ENCODE data around the gene CHD5. TPM values are rescaled to one million over a fixed set of nuclear protein-coding genes. Genes with fewer than 3 reads are reported as not detected.

CHD5 gene
- total RNA-seq, 2 experiments from 2014 or later, result 0.44 to 0.56 TPM

DNA sequence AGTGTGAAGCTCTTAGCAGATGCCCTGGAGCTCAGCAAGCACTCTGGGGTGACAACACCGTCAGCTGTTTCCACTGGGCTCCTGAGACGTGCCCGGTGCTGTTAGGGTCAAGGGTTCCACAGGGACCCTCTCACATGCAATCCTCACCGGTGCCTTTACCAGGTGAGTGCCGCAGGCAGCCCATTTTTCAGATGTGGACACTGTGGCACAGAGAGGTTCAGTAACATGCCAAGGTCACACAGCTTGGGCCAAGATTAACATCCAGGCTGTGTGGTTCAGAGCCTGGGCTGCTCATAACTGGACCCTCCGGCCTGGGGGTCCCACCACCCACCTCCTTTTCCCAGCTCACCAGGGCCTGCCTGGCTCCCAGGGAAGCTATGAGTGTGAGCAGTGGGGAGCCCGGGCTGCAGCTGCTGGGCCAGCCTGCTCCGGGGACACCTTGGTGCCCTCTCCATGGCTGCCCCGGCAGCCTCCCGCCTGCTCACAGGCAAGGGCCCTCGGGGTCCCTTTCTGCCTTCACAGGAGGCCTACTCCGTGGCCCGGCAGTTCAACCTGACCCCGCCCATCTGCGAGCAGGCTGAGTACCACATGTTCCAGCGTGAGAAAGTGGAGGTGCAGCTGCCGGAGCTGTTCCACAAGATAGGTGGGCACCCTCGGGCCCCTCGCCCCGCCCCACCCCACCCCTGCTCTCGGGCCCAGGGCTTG, 85.2 kb downstream of the CHD5 start:
- no peak for DNase-seq
- H3K36me3 Mint-ChIP-seq, result peaks cover 12% of the 10 kb centered on the region
- H3K4me3 Mint-ChIP-seq, result no peak overlapping the region
- H3K27me3 Mint-ChIP-seq, result no peaks in the 10 kb centered on the region
- no peaks in the 10 kb centered on the region for H3K4me1 Mint-ChIP-seq
- H3K9me3 Mint-ChIP-seq, result no peaks in the 10 kb centered on the region
- H3K27ac Mint-ChIP-seq, result no peak overlapping the region

DNA sequence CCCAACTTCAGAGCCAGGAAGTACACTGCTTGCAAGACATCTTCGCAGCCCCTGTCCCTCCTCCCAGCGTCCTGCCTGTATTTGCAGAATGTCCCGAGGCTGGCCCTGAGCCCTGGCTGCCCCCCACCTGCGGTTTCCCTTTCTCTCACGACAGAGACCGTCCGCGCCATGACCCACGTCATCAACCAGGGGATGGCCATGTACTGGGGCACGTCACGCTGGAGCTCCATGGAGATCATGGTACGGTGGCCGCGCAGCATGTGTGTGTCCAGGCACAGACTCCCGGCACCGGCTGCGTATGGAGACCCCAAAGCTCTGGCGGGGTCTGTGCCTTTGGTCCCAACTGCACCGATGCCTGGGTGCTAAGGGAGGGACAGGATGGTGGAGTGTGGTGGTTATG, 85.9 kb downstream of the CHD5 start:
- Mint-ChIP-seq H3K4me1 (no peaks in the 10 kb centered on the region), H3K9me3 (no peaks in the 10 kb centered on the region), H3K4me3 (no peak overlapping the region), H3K27ac (no peak overlapping the region), H3K36me3 (peaks cover 14% of the 10 kb centered on the region), H3K27me3 (no peaks in the 10 kb centered on the region)
- no peak for DNase-seq

DNA sequence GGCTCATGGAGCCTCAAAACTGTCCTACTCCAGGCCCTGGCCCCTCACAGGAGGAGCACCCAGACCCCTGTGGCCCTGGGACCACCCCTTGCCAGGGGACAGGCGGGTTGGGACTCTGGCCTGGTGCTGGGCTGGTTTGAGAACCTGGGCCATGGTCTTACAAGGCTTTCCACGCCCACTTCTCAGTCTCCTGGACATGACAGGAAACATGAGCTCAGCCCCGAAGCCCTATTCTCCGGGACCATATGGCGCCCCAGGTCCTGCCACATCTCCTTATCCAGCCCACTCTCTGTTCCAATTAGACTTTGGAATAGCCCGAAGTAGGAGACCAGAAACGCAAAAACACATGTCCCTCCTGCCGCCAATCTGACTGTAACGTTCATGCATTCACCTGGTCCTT, 86.5 kb downstream of the CHD5 start:
- Mint-ChIP-seq H3K4me1 (no peaks in the 10 kb centered on the region), H3K27me3 (no peaks in the 10 kb centered on the region), H3K36me3 (peaks cover 14% of the 10 kb centered on the region), H3K27ac (no peak overlapping the region), H3K9me3 (no peaks in the 10 kb centered on the region), H3K4me3 (no peak overlapping the region)
- DNase-seq, result no peak

DNA sequence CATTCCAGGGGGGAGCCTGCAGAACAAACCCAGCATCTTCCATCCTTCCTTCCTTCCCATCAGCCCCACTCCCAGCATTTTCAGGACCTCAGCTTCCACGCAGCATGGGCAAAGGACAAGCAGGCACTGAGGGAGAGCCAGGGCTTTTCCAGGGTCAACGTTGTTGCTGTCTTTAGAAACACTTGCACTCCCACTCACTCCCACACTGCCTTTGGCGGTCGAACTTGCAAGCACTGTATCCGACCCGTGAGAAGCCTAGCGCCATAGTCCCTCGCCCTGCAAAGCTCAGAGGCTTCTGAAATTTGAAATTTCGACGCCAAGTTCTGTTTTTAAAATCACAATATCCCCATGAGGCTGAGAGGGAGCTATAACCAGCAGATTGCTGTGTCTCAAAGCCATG, 87.0 kb downstream of the CHD5 start:
- H3K4me1 Mint-ChIP-seq, result no peaks in the 10 kb centered on the region
- no peaks in the 10 kb centered on the region for H3K9me3 Mint-ChIP-seq
- no peaks in the 10 kb centered on the region for H3K27me3 Mint-ChIP-seq
- peaks cover 14% of the 10 kb centered on the region for H3K36me3 Mint-ChIP-seq
- H3K27ac Mint-ChIP-seq, result no peak overlapping the region
- no peak overlapping the region for H3K4me3 Mint-ChIP-seq
- DNase-seq, result no peak

DNA sequence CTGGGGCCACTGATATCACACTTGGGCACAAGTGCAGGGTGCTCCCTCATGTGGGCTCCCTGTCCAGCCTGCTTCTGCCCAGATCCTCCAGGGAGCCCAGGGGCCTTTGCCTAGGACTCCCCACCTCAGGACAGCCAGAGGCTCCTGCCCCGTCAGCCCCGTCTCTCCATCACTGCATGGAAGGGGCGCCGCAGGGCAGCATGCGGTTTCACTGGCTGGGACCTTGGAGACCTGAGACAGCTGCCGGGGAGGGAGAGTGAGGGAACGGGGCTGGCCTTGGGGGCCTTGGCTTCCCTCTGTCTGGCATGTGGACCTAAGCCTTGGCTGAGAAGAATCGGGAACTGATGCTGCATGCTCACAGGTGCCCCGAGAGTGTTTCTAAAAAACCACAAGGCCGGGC, 87.9 kb downstream of the CHD5 start:
- peaks cover 1% of the 10 kb centered on the region for H3K4me1 Mint-ChIP-seq
- H3K9me3 Mint-ChIP-seq, result no peaks in the 10 kb centered on the region
- no peak overlapping the region for H3K4me3 Mint-ChIP-seq
- no peak overlapping the region for H3K27ac Mint-ChIP-seq
- H3K27me3 Mint-ChIP-seq, result no peaks in the 10 kb centered on the region
- H3K36me3 Mint-ChIP-seq, result peaks cover 14% of the 10 kb centered on the region
- no peak for DNase-seq

DNA sequence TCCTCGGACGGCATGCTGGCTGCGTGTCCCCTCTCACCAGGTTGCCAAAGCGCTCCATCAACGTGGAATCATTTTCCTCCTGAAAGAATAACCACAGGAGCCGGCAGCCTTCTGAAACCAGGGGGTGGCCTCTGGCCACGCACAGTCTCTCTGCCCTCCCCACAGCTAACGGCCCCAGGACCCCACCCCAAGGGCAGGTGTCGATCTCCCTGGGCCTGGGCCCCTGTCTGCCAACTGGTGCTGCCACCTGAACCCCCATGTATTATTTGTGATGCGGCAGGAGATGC, 88.4 kb downstream of the CHD5 start:
- Mint-ChIP-seq H3K4me1 (peaks cover 1% of the 10 kb centered on the region), H3K27ac (no peak overlapping the region), H3K27me3 (no peaks in the 10 kb centered on the region), H3K4me3 (no peak overlapping the region), H3K9me3 (no peaks in the 10 kb centered on the region), H3K36me3 (peaks cover 17% of the 10 kb centered on the region)
- no peak for DNase-seq

DNA sequence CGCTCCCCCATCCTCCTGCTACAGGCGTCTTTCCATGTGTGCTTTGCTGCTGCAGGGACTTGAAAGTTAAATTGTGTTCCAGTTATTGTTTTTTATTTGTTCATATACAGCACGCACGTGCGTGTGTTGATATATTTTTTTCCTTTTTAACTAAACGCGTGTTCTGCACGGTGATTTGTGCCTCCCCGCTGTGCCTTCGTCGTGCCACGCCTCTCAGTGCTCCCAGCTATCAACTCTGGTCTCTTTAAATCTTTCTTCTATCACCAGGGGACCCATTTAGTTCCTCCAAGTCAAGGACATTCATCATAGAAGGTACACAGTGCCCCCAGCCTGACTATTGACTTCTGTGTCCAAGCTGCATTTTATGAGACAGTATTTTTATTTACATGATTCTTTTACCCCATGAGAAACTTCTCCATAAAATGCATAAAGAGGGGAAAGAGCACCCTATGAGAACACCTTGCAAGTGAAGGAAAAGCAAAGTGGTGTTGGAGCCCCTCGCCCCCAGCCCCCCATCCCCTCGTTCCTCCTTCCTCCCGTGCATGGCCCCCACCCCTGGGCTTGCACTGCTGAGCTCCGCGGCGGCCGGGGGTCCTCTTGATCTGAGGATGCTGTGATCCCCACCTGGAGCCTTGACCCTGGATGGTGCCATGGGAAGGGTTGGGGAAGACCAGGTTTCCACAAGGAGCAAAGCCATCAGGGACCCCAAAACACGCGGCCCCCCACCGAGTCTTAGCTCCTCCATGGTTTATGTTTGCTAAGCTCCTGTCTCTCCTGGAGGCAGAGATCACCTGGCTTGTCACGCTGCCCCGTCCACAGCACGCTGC, 88.9 kb downstream of the CHD5 start:
- no peaks in the 10 kb centered on the region for H3K27me3 Mint-ChIP-seq
- H3K4me3 Mint-ChIP-seq, result no peak overlapping the region
- H3K27ac Mint-ChIP-seq, result no peak overlapping the region
- peaks cover 1% of the 10 kb centered on the region for H3K4me1 Mint-ChIP-seq
- H3K36me3 Mint-ChIP-seq, result peaks cover 17% of the 10 kb centered on the region
- DNase-seq, result no peak
- H3K9me3 Mint-ChIP-seq, result no peaks in the 10 kb centered on the region

DNA sequence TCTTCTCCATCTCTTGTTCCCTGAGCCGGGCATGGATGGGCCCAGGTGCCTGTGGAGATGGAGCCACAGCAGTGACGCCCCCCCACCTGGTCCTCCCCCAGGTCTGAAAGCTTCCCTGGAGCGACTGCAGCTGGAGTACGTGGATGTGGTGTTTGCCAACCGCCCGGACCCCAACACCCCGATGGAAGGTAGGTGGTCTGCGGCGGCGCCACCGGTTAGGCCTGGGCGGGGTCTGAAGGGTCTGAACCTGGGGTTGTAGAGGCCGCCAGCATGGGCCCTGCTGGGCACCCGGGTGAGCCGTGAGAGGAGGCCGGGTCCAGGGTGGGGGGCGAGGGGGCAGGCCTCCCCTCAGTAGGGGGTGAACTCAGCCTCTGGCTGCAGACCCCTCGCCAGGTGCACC, 89.8 kb downstream of the CHD5 start:
- H3K27ac Mint-ChIP-seq, result no peak overlapping the region
- H3K36me3 Mint-ChIP-seq, result peaks cover 17% of the 10 kb centered on the region
- H3K4me1 Mint-ChIP-seq, result peaks cover 1% of the 10 kb centered on the region
- no peaks in the 10 kb centered on the region for H3K27me3 Mint-ChIP-seq
- DNase-seq, result no peak
- no peak overlapping the region for H3K4me3 Mint-ChIP-seq
- no peaks in the 10 kb centered on the region for H3K9me3 Mint-ChIP-seq

DNA sequence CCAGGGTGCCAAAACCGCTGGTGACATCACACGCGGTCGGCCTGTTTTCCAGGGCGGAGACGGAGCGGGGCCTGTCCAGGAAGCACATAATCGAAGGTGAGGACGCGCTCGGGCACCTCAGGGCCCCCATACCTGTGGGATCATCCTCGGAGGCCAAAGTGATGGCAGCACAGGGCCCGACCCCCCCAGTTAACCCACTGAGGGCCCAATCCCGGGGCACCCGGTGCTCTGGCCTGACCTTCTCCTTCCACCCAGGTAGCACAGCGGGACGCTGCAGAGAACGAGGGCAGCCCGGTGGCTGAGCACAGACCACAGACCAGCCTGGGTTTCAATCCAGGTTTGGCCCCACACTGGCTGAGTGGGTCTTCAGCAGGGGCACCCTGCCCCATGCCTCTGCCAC, 91.2 kb downstream of the CHD5 start:
- Mint-ChIP-seq H3K4me1 (peaks cover 1% of the 10 kb centered on the region), H3K27me3 (no peaks in the 10 kb centered on the region), H3K36me3 (peaks cover 17% of the 10 kb centered on the region), H3K4me3 (no peak overlapping the region), H3K27ac (no peak overlapping the region), H3K9me3 (no peaks in the 10 kb centered on the region)
- no peak for DNase-seq

DNA sequence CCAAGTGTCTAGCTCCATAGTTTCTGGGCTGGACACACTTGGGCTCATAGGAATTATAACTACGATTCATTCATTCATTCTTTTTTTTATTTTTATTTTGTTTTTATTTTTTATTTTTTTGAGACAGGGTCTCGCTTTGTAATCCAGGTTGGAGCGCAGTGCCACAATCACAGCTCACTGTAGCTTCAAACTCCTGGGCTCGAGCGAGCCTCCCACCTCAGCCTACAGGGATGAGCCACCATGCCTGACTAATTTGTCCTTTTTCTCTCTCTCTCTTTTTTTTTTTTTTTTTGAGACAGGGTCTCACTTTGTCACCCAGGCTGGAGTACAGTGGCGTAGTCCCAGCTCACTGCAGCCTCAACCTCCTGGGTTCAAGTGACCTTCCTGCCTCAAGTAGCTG, 92.2 kb downstream of the CHD5 start:
- Mint-ChIP-seq H3K4me3 (no peak overlapping the region), H3K27me3 (no peaks in the 10 kb centered on the region), H3K9me3 (no peaks in the 10 kb centered on the region), H3K4me1 (peaks cover 1% of the 10 kb centered on the region), H3K27ac (no peak overlapping the region), H3K36me3 (peaks cover 10% of the 10 kb centered on the region)
- no peak for DNase-seq

DNA sequence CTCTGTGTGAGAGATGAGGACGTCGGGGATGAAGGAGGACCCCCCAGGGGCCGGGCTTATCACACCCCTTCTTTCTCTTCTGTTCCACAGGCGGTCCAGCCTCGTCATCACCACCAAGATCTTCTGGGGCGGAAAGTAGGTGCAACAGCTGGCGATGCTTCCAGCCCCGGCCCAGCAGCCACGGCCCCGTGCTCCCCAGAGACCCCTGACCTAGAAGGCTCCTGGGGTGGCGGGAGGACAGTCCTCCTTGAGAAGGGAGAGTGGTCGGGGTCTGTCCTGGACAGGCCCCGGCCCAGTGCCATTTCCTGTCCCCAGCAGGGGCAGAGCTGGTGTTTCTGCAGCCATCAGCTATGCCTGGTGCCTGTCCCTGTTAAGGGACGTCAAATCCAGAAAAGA, 92.7 kb downstream of the CHD5 start:
- DNase-seq, result no peak
- no peaks in the 10 kb centered on the region for H3K9me3 Mint-ChIP-seq
- H3K27me3 Mint-ChIP-seq, result no peaks in the 10 kb centered on the region
- peaks cover 10% of the 10 kb centered on the region for H3K36me3 Mint-ChIP-seq
- no peak overlapping the region for H3K4me3 Mint-ChIP-seq
- H3K4me1 Mint-ChIP-seq, result peaks cover 1% of the 10 kb centered on the region
- peak overlapping the region; percentile 1 for H3K27ac Mint-ChIP-seq

DNA sequence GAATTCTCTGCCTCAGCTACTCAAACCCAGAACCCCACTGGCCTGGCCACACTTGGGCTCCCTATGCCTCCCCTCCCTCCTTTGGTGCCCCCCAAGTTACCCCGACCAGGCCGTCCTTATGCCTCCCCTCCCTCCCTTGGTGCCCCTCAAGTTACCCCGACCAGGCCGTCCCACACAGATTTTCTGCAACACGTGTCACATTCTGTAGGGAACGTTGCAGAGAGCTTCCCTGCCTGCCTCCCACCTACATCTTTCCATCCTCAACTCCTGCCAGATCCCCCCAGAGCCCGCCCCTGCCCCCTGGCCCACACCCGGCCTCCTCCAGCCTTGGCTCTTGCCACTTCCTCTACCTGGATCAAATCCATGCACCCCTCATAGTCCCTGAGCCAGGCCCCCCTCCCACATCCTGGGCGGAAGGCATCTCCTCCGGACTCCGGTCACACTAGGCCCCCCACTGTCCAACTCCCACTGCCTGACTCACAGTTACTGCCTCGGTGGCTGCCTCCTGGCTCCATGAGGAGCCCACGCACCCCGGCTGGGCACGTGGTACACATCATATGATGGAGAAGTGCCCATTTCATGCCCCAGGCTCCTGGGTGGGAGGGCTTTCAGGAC, 93.3 kb downstream of the CHD5 start:
- no peak for DNase-seq
- Mint-ChIP-seq H3K27me3 (no peaks in the 10 kb centered on the region), H3K27ac (peak overlapping the region; percentile 1), H3K4me1 (peaks cover 1% of the 10 kb centered on the region), H3K4me3 (no peak overlapping the region), H3K9me3 (no peaks in the 10 kb centered on the region), H3K36me3 (peaks cover 10% of the 10 kb centered on the region)

DNA sequence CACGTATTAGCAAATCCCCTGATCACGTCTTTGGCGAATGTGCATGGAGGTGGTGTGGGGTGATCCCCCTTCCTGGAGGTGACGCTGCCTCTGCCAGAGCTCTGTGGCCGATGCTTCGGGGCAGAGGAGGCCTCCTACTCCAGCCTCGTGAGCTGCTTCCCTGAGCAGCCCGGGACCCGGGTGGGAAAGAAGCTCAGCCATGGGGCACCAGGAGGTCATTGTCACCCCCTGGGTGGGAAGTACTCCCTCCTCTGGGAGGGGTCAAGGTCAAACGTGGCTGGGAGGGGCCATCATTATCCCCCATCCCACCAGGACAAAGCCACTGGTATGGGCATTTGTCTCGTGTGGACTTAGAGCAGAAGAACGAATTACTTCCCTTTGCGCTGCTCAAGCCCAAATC, 93.8 kb downstream of the CHD5 start:
- Mint-ChIP-seq H3K27ac (no peak overlapping the region), H3K4me3 (no peak overlapping the region), H3K27me3 (no peaks in the 10 kb centered on the region), H3K4me1 (peaks cover 1% of the 10 kb centered on the region), H3K36me3 (peaks cover 10% of the 10 kb centered on the region), H3K9me3 (no peaks in the 10 kb centered on the region)
- DNase-seq, result no peak

DNA sequence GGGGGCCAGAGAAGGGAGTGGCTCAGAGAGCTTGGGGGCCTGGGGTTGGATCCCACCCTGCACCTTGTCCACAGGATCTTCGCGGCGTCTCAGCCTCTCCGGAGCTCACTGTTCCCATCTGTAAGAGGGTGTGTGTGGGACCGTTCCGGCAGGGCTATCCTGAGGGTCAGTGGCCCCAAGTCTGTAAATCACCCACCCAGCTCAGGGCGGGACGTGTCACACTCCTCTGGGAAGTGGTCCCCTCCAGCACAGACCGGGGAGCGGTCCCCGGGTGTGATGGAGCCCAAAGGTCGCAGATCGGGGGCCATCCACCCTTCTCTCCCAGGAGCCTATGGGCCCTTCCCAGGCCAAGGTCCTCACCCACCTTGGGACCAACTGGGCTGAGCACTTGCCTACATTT, 94.5 kb downstream of the CHD5 start:
- Mint-ChIP-seq H3K4me1 (peaks cover 1% of the 10 kb centered on the region), H3K4me3 (no peak overlapping the region), H3K27ac (no peak overlapping the region), H3K9me3 (no peaks in the 10 kb centered on the region), H3K27me3 (no peaks in the 10 kb centered on the region), H3K36me3 (peaks cover 5% of the 10 kb centered on the region)
- DNase-seq, result no peak

DNA sequence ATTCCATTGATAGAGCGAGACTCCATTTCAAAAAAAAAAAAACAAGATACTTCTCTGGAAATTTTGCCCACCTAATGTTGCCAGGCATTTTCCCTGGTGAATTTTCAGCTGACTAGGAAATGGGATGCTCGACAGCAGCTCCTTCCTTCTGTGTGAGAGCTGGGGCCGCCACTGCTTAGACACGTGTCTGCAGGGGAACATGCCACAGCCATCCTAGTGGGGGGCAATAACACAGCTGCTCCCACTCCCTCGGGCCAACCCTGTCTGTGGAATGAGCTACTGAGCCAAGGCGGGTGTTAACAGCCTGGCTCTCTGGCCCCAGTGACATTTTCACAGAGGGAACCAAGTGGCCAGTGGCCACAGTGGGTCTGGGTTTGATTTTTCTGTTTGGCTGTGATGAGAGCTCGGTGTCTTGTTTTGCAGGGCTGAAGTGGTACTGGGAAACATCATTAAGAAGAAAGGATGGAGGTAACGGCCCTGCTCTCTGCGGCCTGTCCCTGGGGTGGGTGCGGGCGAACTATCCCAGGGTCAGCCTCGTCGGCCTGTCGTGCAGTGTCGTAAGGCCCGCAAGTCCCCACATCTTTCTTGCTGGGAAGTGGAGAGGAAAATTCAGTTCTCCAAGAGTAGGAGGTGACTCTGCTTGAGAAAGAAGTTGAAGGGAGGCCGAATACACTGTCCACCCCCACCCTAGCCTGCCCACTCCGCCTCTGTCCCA, 95.2 kb downstream of the CHD5 start:
- H3K9me3 Mint-ChIP-seq, result no peaks in the 10 kb centered on the region
- peaks cover 1% of the 10 kb centered on the region for H3K4me1 Mint-ChIP-seq
- H3K36me3 Mint-ChIP-seq, result peaks cover 5% of the 10 kb centered on the region
- H3K27ac Mint-ChIP-seq, result no peak overlapping the region
- H3K4me3 Mint-ChIP-seq, result no peak overlapping the region
- H3K27me3 Mint-ChIP-seq, result no peaks in the 10 kb centered on the region
- DNase-seq, result no peak

All from activated naive CD8-positive, alpha-beta T cell treated with anti-CD3 and anti-CD28 coated beads for 36 hours (primary cell).